Progenitor cell of endocrine pancreas (in vitro differentiated cells): ENCODE data around the gene STAT5A. TPM values are rescaled to one million over a fixed set of nuclear protein-coding genes. Genes with fewer than 3 reads are reported as not detected.
A peak's percentile ranks its signal among the peaks of the same experiment; 100 is the strongest.
"Not testable (repeated sequence)": the region's sequence is repeated elsewhere in the genome, so short reads cannot be mapped to it uniquely, and the experiment has no call there.

Experiments used
- DNase-seq: peaks from one replicate; pipeline ENCODE4 v3.0.0; 2021; ENCODE audit warnings: low spot score; ENCODE audit not compliant: unreplicated experiment
- H3K27ac Mint-ChIP-seq: 2 replicates; pipeline ENCODE4 v1.8.0; 2021; ENCODE audit warnings: mild to moderate bottlenecking, moderate library complexity, mixed read lengths
- H3K27me3 Mint-ChIP-seq: 2 replicates; pipeline ENCODE4 v1.8.0; 2021; ENCODE audit warnings: mixed read lengths
- H3K36me3 Mint-ChIP-seq: 2 replicates; pipeline ENCODE4 v1.8.0; 2022; ENCODE audit warnings: mixed read lengths; ENCODE audit not compliant: insufficient read depth
- H3K4me1 Mint-ChIP-seq: 2 replicates; pipeline ENCODE4 v1.8.0; 2021; ENCODE audit warnings: low read depth, mixed read lengths
- H3K4me3 Mint-ChIP-seq: 2 replicates; pipeline ENCODE4 v1.8.0; 2021; ENCODE audit warnings: low read depth, mild to moderate bottlenecking, moderate library complexity, mixed read lengths
- H3K9me3 Mint-ChIP-seq: 2 replicates; pipeline ENCODE4 v1.8.0; 2021; ENCODE audit warnings: low read depth, mixed read lengths
- CTCF ChIP-seq: fragments of 200-600 bp; sonication (generic); IDR thresholded peaks from one replicate; pipeline ENCODE4 v1.5.0; 2021; ENCODE audit warnings: antibody characterized with exemption, mild to moderate bottlenecking; ENCODE audit not compliant: unreplicated experiment
- total RNA-seq: library from RNA; stranded (reverse); gene quantifications from 2 replicates; pipeline ENCODE4 v1.2.1, GENCODE V29; 2021

Gene STAT5A
- total RNA-seq, 1 donor from 2014 or later = 0.74 TPM

DNA sequence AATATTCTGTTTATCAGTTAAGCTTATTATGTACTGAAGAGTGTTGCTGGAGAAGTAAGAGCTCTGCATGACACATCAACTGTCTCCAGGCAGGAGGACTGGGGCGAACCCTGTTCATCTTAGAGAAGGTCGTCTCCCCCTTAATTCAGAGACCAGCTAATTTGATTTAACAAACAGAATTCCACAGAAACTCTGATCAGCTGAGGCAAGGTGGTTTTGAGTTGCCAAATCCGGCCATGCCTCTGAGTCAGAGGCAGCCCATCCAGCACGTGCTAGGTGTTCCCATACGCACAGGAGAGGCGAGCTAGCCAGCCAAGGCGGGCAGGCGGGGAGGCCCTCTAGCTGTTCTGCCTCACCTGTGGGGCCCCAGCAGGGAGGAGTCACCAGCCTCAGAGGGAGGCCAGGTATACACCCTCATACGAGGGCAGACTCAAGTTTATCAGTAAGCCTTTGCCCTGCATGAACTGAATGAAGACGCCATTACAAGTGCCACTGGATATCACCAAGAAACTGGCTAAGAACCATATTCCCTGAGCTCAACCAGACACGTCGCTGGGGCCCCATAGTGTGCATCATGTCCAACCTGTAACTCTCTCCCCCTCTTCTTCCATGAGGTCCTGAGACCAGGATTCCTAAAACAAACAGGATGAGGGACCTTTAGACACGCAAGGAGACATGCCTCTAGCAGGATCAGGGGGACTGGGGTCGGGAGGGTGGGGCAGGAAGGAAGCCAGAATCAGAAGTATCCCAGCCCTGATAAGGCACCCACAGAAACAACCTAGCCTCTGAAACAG is 25.7 kb downstream of the STAT5A start:
- H3K4me1 Mint-ChIP-seq = peaks cover 37% of the 10 kb centered on the region
- H3K27ac Mint-ChIP-seq = no peak overlapping the region
- H3K36me3 Mint-ChIP-seq = peaks cover 9% of the 10 kb centered on the region
- TF ChIP-seq CTCF = no peak
- no peak overlapping the region for H3K4me3 Mint-ChIP-seq
- H3K27me3 Mint-ChIP-seq = peaks cover 15% of the 10 kb centered on the region
- no peak for DNase-seq
- no peaks in the 10 kb centered on the region for H3K9me3 Mint-ChIP-seq

DNA sequence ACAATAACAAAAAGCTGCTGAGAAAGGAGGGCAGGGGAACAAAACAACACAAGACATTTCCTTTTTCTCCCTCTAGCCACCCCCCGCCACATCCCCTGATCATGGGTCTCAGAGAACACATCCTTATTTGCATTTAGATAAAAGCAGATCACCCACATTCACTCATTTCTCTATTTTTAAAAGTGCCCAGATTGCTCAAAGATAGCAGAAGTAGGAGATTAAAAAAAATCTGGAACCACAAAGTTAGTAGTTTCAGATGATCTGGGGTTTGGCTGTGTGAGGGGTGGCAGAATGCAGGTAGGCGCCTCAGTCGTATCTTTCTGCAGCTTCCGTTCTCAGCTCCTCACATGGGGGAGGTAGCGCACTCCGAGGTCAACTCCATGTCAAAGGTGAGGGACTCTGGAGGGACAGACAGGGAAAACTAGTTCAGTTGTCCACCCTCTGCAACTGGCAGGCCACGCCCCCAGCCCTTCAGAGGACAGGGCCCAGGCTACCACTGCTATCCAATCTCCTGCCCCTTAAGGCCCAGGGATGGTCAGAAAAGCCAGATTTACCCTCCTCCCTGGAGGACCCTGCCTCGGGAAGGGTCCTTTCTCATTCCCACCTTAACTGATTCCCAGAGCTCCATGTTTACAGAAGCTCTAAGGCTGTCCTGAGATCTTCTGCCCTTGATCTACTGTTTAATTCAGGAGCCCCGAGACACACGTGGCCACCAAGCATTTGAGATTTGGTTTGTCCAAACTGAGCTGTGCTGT is 27.3 kb downstream of the STAT5A start:
- Mint-ChIP-seq H3K27ac (no peak overlapping the region), H3K27me3 (peaks cover 4% of the 10 kb centered on the region), H3K9me3 (no peaks in the 10 kb centered on the region), H3K4me1 (peaks cover 37% of the 10 kb centered on the region), H3K36me3 (peaks cover 17% of the 10 kb centered on the region), H3K4me3 (no peak overlapping the region)
- TF ChIP-seq CTCF = no peak
- no peak for DNase-seq

DNA sequence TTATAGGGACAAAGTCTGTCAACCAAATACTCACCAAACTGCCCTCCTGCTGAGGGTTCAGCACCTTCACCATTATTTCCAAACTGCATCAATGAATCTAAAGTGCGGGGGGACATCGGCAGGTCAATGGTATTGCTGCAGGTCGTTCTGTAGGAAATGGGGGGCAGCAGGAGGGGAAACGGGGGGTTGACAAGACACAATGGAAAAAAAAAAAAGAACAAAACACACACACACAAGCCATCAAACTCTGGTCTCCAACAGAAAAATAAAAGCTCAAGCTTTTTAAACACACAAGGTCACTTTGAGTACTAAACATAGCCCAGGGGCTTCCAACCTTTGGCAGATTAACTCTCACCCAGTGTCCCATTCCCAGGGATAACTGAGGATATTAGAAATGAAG is 28.5 kb downstream of the STAT5A start:
- H3K9me3 Mint-ChIP-seq = no peaks in the 10 kb centered on the region
- no peak for TF ChIP-seq CTCF
- H3K4me3 Mint-ChIP-seq = no peak overlapping the region
- H3K4me1 Mint-ChIP-seq = peaks cover 33% of the 10 kb centered on the region
- H3K36me3 Mint-ChIP-seq = peaks cover 19% of the 10 kb centered on the region
- no peaks in the 10 kb centered on the region for H3K27me3 Mint-ChIP-seq
- DNase-seq = no peak
- H3K27ac Mint-ChIP-seq = no peak overlapping the region

DNA sequence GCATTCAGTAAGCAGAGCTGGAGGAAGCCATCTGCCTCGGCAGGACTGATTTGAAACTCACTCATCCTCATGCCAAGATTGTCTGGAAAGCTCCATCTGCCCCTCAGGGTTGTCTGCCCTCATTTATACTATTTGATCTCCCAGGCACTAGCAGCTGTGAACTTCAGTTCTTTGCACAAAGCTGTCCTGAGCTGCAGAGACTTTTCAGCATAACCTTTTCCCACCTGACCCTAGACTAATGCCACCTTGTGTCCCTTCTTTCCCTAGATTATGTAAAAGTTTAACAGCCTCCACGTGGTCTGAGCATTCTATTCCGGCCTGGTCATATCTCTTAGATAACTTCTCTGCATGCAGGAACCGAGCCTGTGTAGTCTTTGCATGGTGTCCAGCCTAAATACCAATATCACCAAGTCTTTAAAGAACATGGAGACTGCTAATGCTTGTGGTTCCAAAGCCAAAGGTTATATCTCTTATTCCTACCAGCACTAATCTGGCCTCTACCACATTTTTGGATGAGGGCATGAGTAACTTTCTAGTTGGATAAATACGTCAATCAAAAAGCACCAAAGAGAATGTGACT is 29.1 kb downstream of the STAT5A start:
- DNase-seq = no peak
- H3K9me3 Mint-ChIP-seq = no peaks in the 10 kb centered on the region
- H3K36me3 Mint-ChIP-seq = peaks cover 22% of the 10 kb centered on the region
- H3K4me1 Mint-ChIP-seq = peaks cover 31% of the 10 kb centered on the region
- no peaks in the 10 kb centered on the region for H3K27me3 Mint-ChIP-seq
- peak overlapping the region; percentile 12 for H3K27ac Mint-ChIP-seq
- no peak for TF ChIP-seq CTCF
- no peak overlapping the region for H3K4me3 Mint-ChIP-seq

DNA sequence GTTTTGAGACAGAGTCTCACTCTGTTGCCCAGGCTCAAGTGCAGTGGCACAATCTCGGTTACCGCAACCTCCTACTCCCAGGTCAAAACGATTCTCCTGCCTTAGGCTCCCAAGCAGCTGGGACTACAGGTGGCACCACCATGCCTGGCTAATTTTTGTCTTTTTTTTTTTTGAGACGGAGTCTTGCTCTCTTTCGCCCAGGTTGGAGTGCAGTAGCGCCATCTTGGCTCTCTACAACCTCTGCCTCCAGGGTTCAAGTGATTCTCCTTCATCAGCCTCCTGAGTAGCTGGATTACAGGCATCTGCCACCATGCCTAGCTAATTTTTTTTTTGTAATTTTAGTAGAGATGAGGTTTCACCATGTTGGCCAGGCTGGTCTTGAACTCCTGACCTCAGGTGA is 29.7 kb downstream of the STAT5A start:
- DNase-seq, H3K9me3 Mint-ChIP-seq, H3K27me3 Mint-ChIP-seq, H3K27ac Mint-ChIP-seq, H3K4me3 Mint-ChIP-seq: not testable (repeated sequence)
- peaks cover 24% of the 10 kb centered on the region for H3K36me3 Mint-ChIP-seq
- peaks cover 30% of the 10 kb centered on the region for H3K4me1 Mint-ChIP-seq
